Lower leg skin (tissue), 3 donors: ENCODE data around the gene PNPLA3.

Experiments used
- POLR2A ChIP-seq, 2 donors: fragments of 450-650 bp; IDR thresholded peaks; one replicate each; pipeline ENCODE4 v1.6.1; 2016 to 2017; ENCODE audit warnings: antibody characterized with exemption in 2 of 2, mild to moderate bottlenecking in 1 of 2, moderate library complexity in 1 of 2
- TF ChIP-seq, protein P1 (sequence below), 3 donors: fragments of 450-650 bp; IDR thresholded peaks; one replicate each; pipeline ENCODE4 v1.5.1; 2016; ENCODE audit warnings: antibody characterized with exemption in 3 of 3, mild to moderate bottlenecking in 3 of 3, moderate library complexity in 2 of 3

- TF ChIP-seq POLR2A (IDR thresholded peaks at IDR 0.05): no peak
- TF ChIP-seq, protein P1, sequence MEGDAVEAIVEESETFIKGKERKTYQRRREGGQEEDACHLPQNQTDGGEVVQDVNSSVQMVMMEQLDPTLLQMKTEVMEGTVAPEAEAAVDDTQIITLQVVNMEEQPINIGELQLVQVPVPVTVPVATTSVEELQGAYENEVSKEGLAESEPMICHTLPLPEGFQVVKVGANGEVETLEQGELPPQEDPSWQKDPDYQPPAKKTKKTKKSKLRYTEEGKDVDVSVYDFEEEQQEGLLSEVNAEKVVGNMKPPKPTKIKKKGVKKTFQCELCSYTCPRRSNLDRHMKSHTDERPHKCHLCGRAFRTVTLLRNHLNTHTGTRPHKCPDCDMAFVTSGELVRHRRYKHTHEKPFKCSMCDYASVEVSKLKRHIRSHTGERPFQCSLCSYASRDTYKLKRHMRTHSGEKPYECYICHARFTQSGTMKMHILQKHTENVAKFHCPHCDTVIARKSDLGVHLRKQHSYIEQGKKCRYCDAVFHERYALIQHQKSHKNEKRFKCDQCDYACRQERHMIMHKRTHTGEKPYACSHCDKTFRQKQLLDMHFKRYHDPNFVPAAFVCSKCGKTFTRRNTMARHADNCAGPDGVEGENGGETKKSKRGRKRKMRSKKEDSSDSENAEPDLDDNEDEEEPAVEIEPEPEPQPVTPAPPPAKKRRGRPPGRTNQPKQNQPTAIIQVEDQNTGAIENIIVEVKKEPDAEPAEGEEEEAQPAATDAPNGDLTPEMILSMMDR (IDR thresholded peaks at IDR 0.05): no peak
These were observed 60.2 kb downstream of the PNPLA3 start for GRCh38 chr22:43983808-43984207.
